Ishikawa (cell line): ENCODE data around the gene A2M.

Source experiments
- CEBPB ChIP-seq: IDR thresholded peaks from 2 replicates; pipeline ENCODE4 v1.6.1; 2012
- CREB1 ChIP-seq: IDR thresholded peaks from 2 replicates; pipeline ENCODE4 v1.6.1; 2012; ENCODE audit warnings: low read depth
- EGR1 ChIP-seq: IDR thresholded peaks from 2 replicates; pipeline ENCODE4 v1.6.1; 2012
- EP300 ChIP-seq: IDR thresholded peaks from 2 replicates; pipeline ENCODE4 v1.6.1; 2012; ENCODE audit warnings: borderline replicate concordance
- FOXM1 ChIP-seq: IDR thresholded peaks from 2 replicates; pipeline ENCODE4 v1.6.1; 2012; ENCODE audit warnings: low read depth, borderline replicate concordance
- NFIC ChIP-seq: IDR thresholded peaks from 2 replicates; pipeline ENCODE4 v1.6.1; 2012
- RAD21 ChIP-seq: IDR thresholded peaks from 2 replicates; pipeline ENCODE4 v1.6.1; 2012; ENCODE audit warnings: low read depth
- TAF1 ChIP-seq: IDR thresholded peaks from 2 replicates; pipeline ENCODE4 v1.6.1; 2012; ENCODE audit warnings: low read depth, mild to moderate bottlenecking
- TCF12 ChIP-seq: IDR thresholded peaks from 2 replicates; pipeline ENCODE4 v1.6.1; 2012; ENCODE audit warnings: low read depth
- TEAD4 ChIP-seq: IDR thresholded peaks from 2 replicates; pipeline ENCODE4 v1.6.1; 2012
- USF1 ChIP-seq: IDR thresholded peaks from 2 replicates; pipeline ENCODE4 v1.6.1; 2012
- YY1 ChIP-seq: IDR thresholded peaks from 2 replicates; pipeline ENCODE4 v1.6.1; 2012; ENCODE audit warnings: low read depth
- ZBTB7A ChIP-seq: IDR thresholded peaks from 2 replicates; pipeline ENCODE4 v1.6.1; 2012; ENCODE audit warnings: low read depth
- TF ChIP-seq, protein P1 (sequence below): IDR thresholded peaks from 2 replicates; pipeline ENCODE4 v1.6.1; 2012; ENCODE audit warnings: low read depth, mild to moderate bottlenecking
- TF ChIP-seq, protein P2 (sequence below): IDR thresholded peaks from 2 replicates; pipeline ENCODE4 v1.6.1; 2012

The A2M gene

DNA sequence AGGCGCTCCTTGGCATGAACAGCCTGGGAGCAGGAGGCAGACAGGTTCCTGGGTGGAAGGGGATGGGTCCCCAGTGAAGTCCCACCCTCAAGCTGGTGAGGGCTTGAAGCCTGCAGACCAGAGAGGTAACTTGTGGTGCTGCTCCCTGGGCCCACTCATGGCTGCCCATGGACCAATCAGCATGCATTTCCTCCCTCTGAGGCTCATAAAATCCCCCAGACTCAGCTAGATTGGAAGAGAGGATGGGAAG is 50.2 kb downstream of the A2M start:
- TF ChIP-seq TEAD4: no peak
- TF ChIP-seq ZBTB7A: no peak

GRCh38 chr12:9064815-9065606 is 50.7 kb downstream of the A2M start:
- TF ChIP-seq TCF12 (peak; percentile 49; the same call in 1 of the 2 replicates), EGR1 (no peak; the same call in 1 of the 2 replicates), TEAD4 (peak; percentile 78), TAF1 (peak; percentile 75), EP300 (no peak), CREB1 (peak; percentile 78), CEBPB (no peak), ZBTB7A (peak; percentile 30), USF1 (no peak), FOXM1 (no peak), NFIC (no peak), RAD21 (no peak), YY1 (peak; percentile 49; the same call in 1 of the 2 replicates)
- TF ChIP-seq, protein P1, sequence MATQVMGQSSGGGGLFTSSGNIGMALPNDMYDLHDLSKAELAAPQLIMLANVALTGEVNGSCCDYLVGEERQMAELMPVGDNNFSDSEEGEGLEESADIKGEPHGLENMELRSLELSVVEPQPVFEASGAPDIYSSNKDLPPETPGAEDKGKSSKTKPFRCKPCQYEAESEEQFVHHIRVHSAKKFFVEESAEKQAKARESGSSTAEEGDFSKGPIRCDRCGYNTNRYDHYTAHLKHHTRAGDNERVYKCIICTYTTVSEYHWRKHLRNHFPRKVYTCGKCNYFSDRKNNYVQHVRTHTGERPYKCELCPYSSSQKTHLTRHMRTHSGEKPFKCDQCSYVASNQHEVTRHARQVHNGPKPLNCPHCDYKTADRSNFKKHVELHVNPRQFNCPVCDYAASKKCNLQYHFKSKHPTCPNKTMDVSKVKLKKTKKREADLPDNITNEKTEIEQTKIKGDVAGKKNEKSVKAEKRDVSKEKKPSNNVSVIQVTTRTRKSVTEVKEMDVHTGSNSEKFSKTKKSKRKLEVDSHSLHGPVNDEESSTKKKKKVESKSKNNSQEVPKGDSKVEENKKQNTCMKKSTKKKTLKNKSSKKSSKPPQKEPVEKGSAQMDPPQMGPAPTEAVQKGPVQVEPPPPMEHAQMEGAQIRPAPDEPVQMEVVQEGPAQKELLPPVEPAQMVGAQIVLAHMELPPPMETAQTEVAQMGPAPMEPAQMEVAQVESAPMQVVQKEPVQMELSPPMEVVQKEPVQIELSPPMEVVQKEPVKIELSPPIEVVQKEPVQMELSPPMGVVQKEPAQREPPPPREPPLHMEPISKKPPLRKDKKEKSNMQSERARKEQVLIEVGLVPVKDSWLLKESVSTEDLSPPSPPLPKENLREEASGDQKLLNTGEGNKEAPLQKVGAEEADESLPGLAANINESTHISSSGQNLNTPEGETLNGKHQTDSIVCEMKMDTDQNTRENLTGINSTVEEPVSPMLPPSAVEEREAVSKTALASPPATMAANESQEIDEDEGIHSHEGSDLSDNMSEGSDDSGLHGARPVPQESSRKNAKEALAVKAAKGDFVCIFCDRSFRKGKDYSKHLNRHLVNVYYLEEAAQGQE: no peak
- TF ChIP-seq, protein P2, sequence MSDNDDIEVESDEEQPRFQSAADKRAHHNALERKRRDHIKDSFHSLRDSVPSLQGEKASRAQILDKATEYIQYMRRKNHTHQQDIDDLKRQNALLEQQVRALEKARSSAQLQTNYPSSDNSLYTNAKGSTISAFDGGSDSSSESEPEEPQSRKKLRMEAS: peak; percentile 21; the same call in 1 of the 2 replicates

DNA sequence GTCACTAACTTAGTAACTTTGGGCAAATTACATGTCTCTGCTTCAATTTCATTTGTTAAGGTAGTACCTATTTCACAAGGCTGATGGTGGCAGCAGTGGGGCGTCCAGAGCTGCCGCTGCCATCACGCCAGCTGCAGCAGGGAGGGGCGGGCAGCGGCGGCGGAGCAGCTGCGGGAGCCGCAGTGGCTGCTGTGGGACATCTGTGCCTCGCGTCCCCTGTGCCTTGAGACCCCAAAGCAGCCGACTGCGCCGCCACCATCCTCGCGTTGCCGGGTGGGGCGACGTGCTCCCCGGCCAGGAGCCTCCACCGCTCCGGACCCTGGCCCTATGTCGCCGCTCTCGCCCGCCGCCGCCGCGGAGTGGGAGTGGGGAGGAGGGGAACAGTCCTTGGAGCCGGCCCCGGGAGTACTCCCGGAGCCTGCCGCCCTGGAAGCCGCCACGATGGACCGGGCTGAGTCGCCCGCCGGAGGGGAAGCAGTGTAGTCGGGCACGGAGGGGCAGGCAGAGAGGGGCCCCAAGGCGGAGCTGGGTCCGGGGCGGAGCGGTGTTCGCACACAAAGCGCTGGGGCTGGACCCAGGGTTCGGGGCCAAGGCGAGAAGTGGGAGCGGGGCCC is 51.4 kb downstream of the A2M start:
- no peak for TF ChIP-seq NFIC
- peak; percentile 62; the same call in 1 of the 2 replicates for TF ChIP-seq TAF1
- TF ChIP-seq EGR1: no peak
- no peak; the same call in 1 of the 2 replicates for TF ChIP-seq TEAD4
- TF ChIP-seq RAD21: peak; percentile 64
- TF ChIP-seq CREB1: no peak
- TF ChIP-seq TCF12: peak; percentile 36
- TF ChIP-seq USF1: no peak
- peak; percentile 50; the same call in 1 of the 2 replicates for TF ChIP-seq CEBPB
- TF ChIP-seq ZBTB7A: peak; percentile 56
- TF ChIP-seq, protein P2: no peak
- TF ChIP-seq EP300: no peak; the same call in 1 of the 2 replicates
- peak; percentile 74; the same call in 1 of the 2 replicates for TF ChIP-seq YY1
- TF ChIP-seq, protein P1: no peak
- TF ChIP-seq FOXM1: no peak

- no peak for TF ChIP-seq EGR1
- no peak for TF ChIP-seq TEAD4
- TF ChIP-seq USF1: no peak
These were observed 63.1 kb downstream of the A2M start for GRCh38 chr12:9052610-9053009.

DNA sequence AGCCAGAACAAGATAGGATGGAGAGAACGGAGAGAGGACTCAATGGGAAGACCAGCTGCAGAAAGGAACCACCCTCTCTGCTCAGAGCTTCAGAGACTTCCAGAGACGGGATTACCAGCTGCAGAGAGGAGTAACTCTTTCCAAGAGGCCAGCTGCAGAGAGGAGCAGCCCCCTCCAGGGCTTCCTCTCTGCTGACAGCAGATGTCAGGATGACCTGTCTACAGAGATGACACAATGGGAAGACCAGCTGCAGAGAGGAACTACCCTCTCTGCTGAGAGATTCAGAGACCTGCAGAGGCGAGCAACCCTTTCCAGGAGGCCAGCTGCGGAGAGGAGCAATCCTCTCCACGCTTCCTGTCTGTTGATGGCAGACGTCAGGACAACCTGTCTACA is 64.6 kb downstream of the A2M start:
- TF ChIP-seq TAF1 (no peak), YY1 (no peak), EGR1 (no peak), NFIC (no peak), TCF12 (no peak), FOXM1 (no peak), USF1 (no peak), CREB1 (no peak), TEAD4 (no peak), RAD21 (no peak), ZBTB7A (no peak), EP300 (no peak)
- TF ChIP-seq, protein P2: no peak
